Measurements from ENCODE around the gene POLH.

DNA sequence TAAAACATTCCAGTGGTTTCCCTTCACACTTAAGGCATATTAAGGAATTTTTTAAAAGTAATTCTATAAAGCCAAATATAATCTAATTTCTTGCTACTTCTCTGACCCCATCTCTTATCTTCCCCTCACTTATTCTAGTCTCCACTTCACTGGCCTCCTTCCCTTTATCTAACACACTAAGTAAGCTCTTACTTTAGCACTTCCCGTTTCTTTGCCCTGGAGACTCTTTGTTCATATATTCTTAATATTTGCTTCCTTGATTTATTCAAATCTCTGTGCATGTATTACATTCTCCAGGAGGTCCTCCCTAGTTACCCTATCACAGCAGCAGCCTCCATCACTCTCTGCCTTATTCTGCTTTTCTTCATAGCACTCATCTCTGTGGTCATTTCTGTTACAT, 32.8 kb downstream of the POLH start:
- TF ChIP-seq CEBPB (IDR thresholded peaks at IDR 0.05; ENCODE audit: low read depth, low read length) (no peak), POLR2A (IDR thresholded peaks at IDR 0.05; ENCODE audit: low read depth, low read length) (no peak), BHLHE40 (IDR thresholded peaks at IDR 0.05; ENCODE audit: low read depth, low read length) (no peak), FOS (IDR thresholded peaks at IDR 0.05; ENCODE audit: low read depth, low read length) (no peak), MAFK (IDR thresholded peaks at IDR 0.05; ENCODE audit: low read depth, low read length) (no peak), MAZ (IDR thresholded peaks at IDR 0.05; ENCODE audit: borderline replicate concordance, low read depth, low read length) (no peak), SMC3 (IDR thresholded peaks at IDR 0.05; ENCODE audit: low read depth, low read length) (no peak), MXI1 (IDR thresholded peaks at IDR 0.05; ENCODE audit: borderline replicate concordance, low read depth, low read length) (no peak)
- TF ChIP-seq, protein P1, sequence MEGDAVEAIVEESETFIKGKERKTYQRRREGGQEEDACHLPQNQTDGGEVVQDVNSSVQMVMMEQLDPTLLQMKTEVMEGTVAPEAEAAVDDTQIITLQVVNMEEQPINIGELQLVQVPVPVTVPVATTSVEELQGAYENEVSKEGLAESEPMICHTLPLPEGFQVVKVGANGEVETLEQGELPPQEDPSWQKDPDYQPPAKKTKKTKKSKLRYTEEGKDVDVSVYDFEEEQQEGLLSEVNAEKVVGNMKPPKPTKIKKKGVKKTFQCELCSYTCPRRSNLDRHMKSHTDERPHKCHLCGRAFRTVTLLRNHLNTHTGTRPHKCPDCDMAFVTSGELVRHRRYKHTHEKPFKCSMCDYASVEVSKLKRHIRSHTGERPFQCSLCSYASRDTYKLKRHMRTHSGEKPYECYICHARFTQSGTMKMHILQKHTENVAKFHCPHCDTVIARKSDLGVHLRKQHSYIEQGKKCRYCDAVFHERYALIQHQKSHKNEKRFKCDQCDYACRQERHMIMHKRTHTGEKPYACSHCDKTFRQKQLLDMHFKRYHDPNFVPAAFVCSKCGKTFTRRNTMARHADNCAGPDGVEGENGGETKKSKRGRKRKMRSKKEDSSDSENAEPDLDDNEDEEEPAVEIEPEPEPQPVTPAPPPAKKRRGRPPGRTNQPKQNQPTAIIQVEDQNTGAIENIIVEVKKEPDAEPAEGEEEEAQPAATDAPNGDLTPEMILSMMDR (conservative IDR thresholded peaks at IDR 0.05; ENCODE audit: low read depth, low read length): no peak
- TF ChIP-seq, protein P2, sequence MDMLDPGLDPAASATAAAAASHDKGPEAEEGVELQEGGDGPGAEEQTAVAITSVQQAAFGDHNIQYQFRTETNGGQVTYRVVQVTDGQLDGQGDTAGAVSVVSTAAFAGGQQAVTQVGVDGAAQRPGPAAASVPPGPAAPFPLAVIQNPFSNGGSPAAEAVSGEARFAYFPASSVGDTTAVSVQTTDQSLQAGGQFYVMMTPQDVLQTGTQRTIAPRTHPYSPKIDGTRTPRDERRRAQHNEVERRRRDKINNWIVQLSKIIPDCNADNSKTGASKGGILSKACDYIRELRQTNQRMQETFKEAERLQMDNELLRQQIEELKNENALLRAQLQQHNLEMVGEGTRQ (IDR thresholded peaks at IDR 0.05; ENCODE audit: low read depth, low read length): no peak
- TF ChIP-seq, protein P3, sequence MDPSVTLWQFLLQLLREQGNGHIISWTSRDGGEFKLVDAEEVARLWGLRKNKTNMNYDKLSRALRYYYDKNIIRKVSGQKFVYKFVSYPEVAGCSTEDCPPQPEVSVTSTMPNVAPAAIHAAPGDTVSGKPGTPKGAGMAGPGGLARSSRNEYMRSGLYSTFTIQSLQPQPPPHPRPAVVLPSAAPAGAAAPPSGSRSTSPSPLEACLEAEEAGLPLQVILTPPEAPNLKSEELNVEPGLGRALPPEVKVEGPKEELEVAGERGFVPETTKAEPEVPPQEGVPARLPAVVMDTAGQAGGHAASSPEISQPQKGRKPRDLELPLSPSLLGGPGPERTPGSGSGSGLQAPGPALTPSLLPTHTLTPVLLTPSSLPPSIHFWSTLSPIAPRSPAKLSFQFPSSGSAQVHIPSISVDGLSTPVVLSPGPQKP (IDR thresholded peaks at IDR 0.05; ENCODE audit: borderline replicate concordance, low read depth, low read length): no peak
